ENCODE results near the gene MTMR12.
"Not testable (repeated sequence)": the region's sequence is repeated elsewhere in the genome, so short reads cannot be mapped to it uniquely, and the experiment has no call there.

MTMR12 gene

GRCh38 chr5:32325062-32325461, 12.3 kb upstream of the MTMR12 start:
- no peak for FAIRE-seq
- DNase-seq (ENCODE audit: low spot score) = no peak

- DNase-seq (ENCODE audit: low spot score) (no peak), FAIRE-seq (no peak)
Observed at GRCh38 chr5:32323741-32324140, 11.0 kb upstream of the MTMR12 start.

GRCh38 chr5:32322882-32323281, 10.1 kb upstream of the MTMR12 start:
- no peak for DNase-seq (ENCODE audit: low spot score)
- no peak for FAIRE-seq

GRCh38 chr5:32321787-32322186, 9.0 kb upstream of the MTMR12 start:
- DNase-seq (ENCODE audit: low spot score); FAIRE-seq: not testable (repeated sequence)

- FAIRE-seq = peak; percentile 17
Observed at GRCh38 chr5:32320576-32320975, 7.8 kb upstream of the MTMR12 start.

GRCh38 chr5:32319926-32320543, 7.3 kb upstream of the MTMR12 start:
- DNase-seq (ENCODE audit: low spot score) = no peak
- FAIRE-seq = no peak

More at GRCh38 chr5:32320576-32320975, 7.8 kb upstream of the MTMR12 start:
- DNase-seq (ENCODE audit: low spot score) = no peak

GRCh38 chr5:32319392-32319791, 6.7 kb upstream of the MTMR12 start:
- FAIRE-seq = no peak
- DNase-seq (ENCODE audit: low spot score) = no peak

GRCh38 chr5:32317041-32317440, 4.3 kb upstream of the MTMR12 start:
- FAIRE-seq = no peak
- DNase-seq (ENCODE audit: low spot score) = no peak

GRCh38 chr5:32315221-32316014, 2.7 kb upstream of the MTMR12 start:
- FAIRE-seq (no peak), DNase-seq (ENCODE audit: low spot score) (no peak)

GRCh38 chr5:32314658-32315057, 1.9 kb upstream of the MTMR12 start:
- DNase-seq (ENCODE audit: low spot score) (no peak), FAIRE-seq (no peak)

GRCh38 chr5:32314152-32314488, 1.4 kb upstream of the MTMR12 start:
- FAIRE-seq; DNase-seq (ENCODE audit: low spot score): not testable (repeated sequence)

- no peak for FAIRE-seq
- DNase-seq (ENCODE audit: low spot score) = peak; percentile 72
Observed at GRCh38 chr5:32312197-32312594, 543 bp downstream of the MTMR12 start.

- FAIRE-seq = no peak
- no peak for DNase-seq (ENCODE audit: low spot score)
Observed at GRCh38 chr5:32311404-32312196, 1.1 kb downstream of the MTMR12 start.

- DNase-seq (ENCODE audit: low spot score) (no peak), FAIRE-seq (no peak)
Observed at GRCh38 chr5:32309761-32310160, 3.0 kb downstream of the MTMR12 start.

GRCh38 chr5:32308946-32309345, 3.8 kb downstream of the MTMR12 start:
- no peak for DNase-seq (ENCODE audit: low spot score)

GRCh38 chr5:32307769-32308194, 5.0 kb downstream of the MTMR12 start:
- no peak for DNase-seq (ENCODE audit: low spot score)
- FAIRE-seq = no peak

More at GRCh38 chr5:32308946-32309345, 3.8 kb downstream of the MTMR12 start:
- FAIRE-seq = no peak

GRCh38 chr5:32304622-32305021, 8.1 kb downstream of the MTMR12 start:
- no peak for DNase-seq (ENCODE audit: low spot score)

GRCh38 chr5:32303755-32304120, 9.0 kb downstream of the MTMR12 start:
- FAIRE-seq (no peak), DNase-seq (ENCODE audit: low spot score) (no peak)

More at GRCh38 chr5:32304622-32305021, 8.1 kb downstream of the MTMR12 start:
- no peak for FAIRE-seq

- DNase-seq (ENCODE audit: low spot score) = no peak
- FAIRE-seq = no peak
Observed at GRCh38 chr5:32302835-32303754, 9.6 kb downstream of the MTMR12 start.

- DNase-seq (ENCODE audit: low spot score) = no peak
- no peak for FAIRE-seq
Observed at GRCh38 chr5:32301891-32302290, 10.8 kb downstream of the MTMR12 start.

GRCh38 chr5:32299059-32299677, 13.6 kb downstream of the MTMR12 start:
- FAIRE-seq = no peak
- no peak for DNase-seq (ENCODE audit: low spot score)

Measured in urothelium cell line (cell line).